Smooth muscle cell (in vitro differentiated cells): Measurements from ENCODE around the gene MTLN. TPM values are rescaled to one million over a fixed set of nuclear protein-coding genes. Genes with fewer than 3 reads are reported as not detected.
A peak's percentile ranks its signal among the peaks of the same experiment; 100 is the strongest.

ENCODE experiments used
- DNase-seq: peaks from one replicate; lab custom pipeline; 2025; ENCODE audit not compliant: unreplicated experiment; lab: John Stamatoyannopoulos, UW
- H2AFZ ChIP-seq: fragments of 200-600 bp; sonication (generic); 2 replicates; pipeline ENCODE4 v1.6.0; 2016; ENCODE audit warnings: antibody characterized with exemption, low read depth, mild to moderate bottlenecking
- H3F3A ChIP-seq: fragments of 200-600 bp; sonication (generic); 2 replicates; pipeline ENCODE4 v1.6.0; 2017; ENCODE audit warnings: antibody characterized with exemption, low read depth
- H3K27ac ChIP-seq: fragments of 200-600 bp; sonication (generic); 2 replicates; pipeline ENCODE4 v1.5.1; 2016; ENCODE audit warnings: low read depth, mild to moderate bottlenecking
- H3K27me3 ChIP-seq: fragments of 200-600 bp; sonication (generic); 2 replicates; pipeline ENCODE4 v1.6.1; 2016; ENCODE audit warnings: low read depth, mild to moderate bottlenecking
- H3K36me3 ChIP-seq: fragments of 200-600 bp; sonication (generic); 2 replicates; pipeline ENCODE4 v1.5.1; 2016; ENCODE audit warnings: low read depth
- H3K4me1 ChIP-seq: fragments of 200-600 bp; sonication (generic); 2 replicates; pipeline ENCODE4 v1.5.1; 2016; ENCODE audit warnings: low read depth
- H3K4me2 ChIP-seq: fragments of 200-600 bp; sonication (generic); 2 replicates; pipeline ENCODE4 v1.6.0; 2016; ENCODE audit warnings: mild to moderate bottlenecking
- H3K4me3 ChIP-seq: fragments of 200-600 bp; sonication (generic); 2 replicates; pipeline ENCODE4 v1.5.1; 2016; ENCODE audit warnings: mild to moderate bottlenecking
- H3K79me2 ChIP-seq: fragments of 200-600 bp; sonication (generic); 2 replicates; pipeline ENCODE4 v1.6.0; 2016; ENCODE audit warnings: low read depth, mild to moderate bottlenecking
- H3K9ac ChIP-seq: fragments of 200-600 bp; sonication (generic); 2 replicates; pipeline ENCODE4 v1.6.0; 2016; ENCODE audit warnings: low read depth
- H3K9me3 ChIP-seq: fragments of 200-600 bp; sonication (generic); replicated peaks from 2 replicates; pipeline ENCODE4 v1.5.1; 2016; ENCODE audit warnings: low read depth
- H4K20me1 ChIP-seq: fragments of 200-600 bp; sonication (generic); 2 replicates; pipeline ENCODE4 v1.6.0; 2016; ENCODE audit warnings: low read depth
- CTCF ChIP-seq: fragments of 200-600 bp; sonication (generic); IDR thresholded peaks from 2 replicates; pipeline ENCODE4 v1.5.1; 2017; ENCODE audit warnings: borderline replicate concordance, mild to moderate bottlenecking, antibody characterized with exemption; ENCODE audit not compliant: insufficient read depth, poor library complexity, severe bottlenecking
- WGBS: methylation state at CpG from one replicate; pipeline ENCODE4 v1.1.7; 2016; ENCODE audit warnings: low lambda C conversion rate; 5-methylcytosine and 5-hydroxymethylcytosine counted together
- polyA plus RNA-seq: library from polyadenylated mRNA; unstranded; fragments of >200 nt; fragmentation: Nextera tagmentation; extraction: Ambion mirVana; gene quantifications from 2 replicates; pipeline ENCODE4 v1.2.1, GENCODE V29; 2016
- total RNA-seq: library from RNA; depleted of rRNA; stranded (reverse); fragments of >200 nt; gene quantifications from 2 replicates; pipeline ENCODE4 v1.2.3, GENCODE V29; 2014

Gene MTLN
- total and polyA plus RNA-seq, 2 experiments from 2014 or later, result 73.1 to 98.6 TPM

GRCh38 chr2:110205660-110206455 is 6.5 kb downstream of the MTLN start:
- H3K27ac ChIP-seq, result peak overlapping the region; percentile 61
- no peak for DNase-seq

GRCh38 chr2:110204408-110205385 is 7.7 kb downstream of the MTLN start, which contains the start of gene NPHP1:
TSS of gene NPHP1 (minus strand) at chr2:110205013. CDS start at chr2:110204968, 45 bp downstream.
- Histone ChIP-seq H3K9ac (peak within 1 kb of the TSS; percentile 88), H3K36me3 (no peaks in the 10 kb centered on the region), H3F3A (peaks cover 5% of the 10 kb centered on the region), H4K20me1 (no peaks in the 10 kb centered on the region), H3K9me3 (no peaks in the 10 kb centered on the region), H3K4me2 (peak within 1 kb of the TSS; percentile 87), H3K27me3 (no peaks in the 10 kb centered on the region), H2AFZ (peak within 1 kb of the TSS; percentile 100), H3K4me1 (no peaks in the 10 kb centered on the region), H3K4me3 (peak within 1 kb of the TSS; percentile 73), H3K79me2 (no peaks in the 10 kb centered on the region), H3K27ac (peak within 1 kb of the TSS; percentile 61)
- 5% methylated on average over 36 of the region's 43 CpGs for WGBS
- TF ChIP-seq CTCF, result no peak
- DNase-seq, result peak; percentile 64

More at GRCh38 chr2:110205660-110206455, 6.5 kb downstream of the MTLN start:
- no peaks in the 10 kb centered on the region for H3K27me3 ChIP-seq
- H3K9me3 ChIP-seq, result no peaks in the 10 kb centered on the region
- WGBS, result 40% methylated on average over 3 of the region's 3 CpGs
- no peak for TF ChIP-seq CTCF
- H3F3A ChIP-seq, result peaks cover 5% of the 10 kb centered on the region
- peak overlapping the region; percentile 88 for H3K9ac ChIP-seq
- peak overlapping the region; percentile 100 for H2AFZ ChIP-seq
- H4K20me1 ChIP-seq, result no peaks in the 10 kb centered on the region
- peak overlapping the region; percentile 87 for H3K4me2 ChIP-seq
- H3K79me2 ChIP-seq, result no peaks in the 10 kb centered on the region
- H3K4me3 ChIP-seq, result peak overlapping the region; percentile 73
- H3K36me3 ChIP-seq, result no peaks in the 10 kb centered on the region
- no peaks in the 10 kb centered on the region for H3K4me1 ChIP-seq

GRCh38 chr2:110198016-110198415 is 14.3 kb downstream of the MTLN start:
- no peak overlapping the region for H3K4me2 ChIP-seq
- H4K20me1 ChIP-seq, result no peaks in the 10 kb centered on the region
- H2AFZ ChIP-seq, result no peak overlapping the region
- TF ChIP-seq CTCF, result no peak
- no peaks in the 10 kb centered on the region for H3K27me3 ChIP-seq
- WGBS, result 75% methylated on average over 3 of the region's 3 CpGs
- H3K27ac ChIP-seq, result no peak overlapping the region
- H3K9me3 ChIP-seq, result no peaks in the 10 kb centered on the region
- H3K9ac ChIP-seq, result no peak overlapping the region
- no peaks in the 10 kb centered on the region for H3F3A ChIP-seq
- no peak overlapping the region for H3K4me3 ChIP-seq
- H3K79me2 ChIP-seq, result no peaks in the 10 kb centered on the region
- peaks cover 6% of the 10 kb centered on the region for H3K4me1 ChIP-seq
- no peaks in the 10 kb centered on the region for H3K36me3 ChIP-seq
- DNase-seq, result no peak
